ENCODE results near the gene ITGBL1.

Gene ITGBL1

GRCh38 chr13:101661839-101662238 is 209.4 kb downstream of the ITGBL1 start:
- CTCF ChIA-PET, result no interaction called here
- H3K4me3 Mint-ChIP-seq, result no peak overlapping the region
- no peak overlapping the region for H3K27ac Mint-ChIP-seq
- DNase-seq, result no peak
- no peaks in the 10 kb centered on the region for H3K4me1 Mint-ChIP-seq
- H3K36me3 Mint-ChIP-seq, result no peaks in the 10 kb centered on the region
- no peaks in the 10 kb centered on the region for H3K9me3 Mint-ChIP-seq
- H3K27me3 Mint-ChIP-seq, result no peaks in the 10 kb centered on the region

- Mint-ChIP-seq H3K4me3 (no peak overlapping the region), H3K27me3 (no peaks in the 10 kb centered on the region), H3K27ac (no peak overlapping the region), H3K36me3 (no peaks in the 10 kb centered on the region), H3K9me3 (no peaks in the 10 kb centered on the region), H3K4me1 (no peaks in the 10 kb centered on the region)
- DNase-seq, result no peak
- CTCF ChIA-PET, result no interaction called here
These were observed 221.1 kb downstream of the ITGBL1 start for GRCh38 chr13:101673360-101674105.

- CTCF ChIA-PET, result no interaction called here
- H3K36me3 Mint-ChIP-seq, result no peaks in the 10 kb centered on the region
- H3K27me3 Mint-ChIP-seq, result peaks cover 3% of the 10 kb centered on the region
- no peaks in the 10 kb centered on the region for H3K9me3 Mint-ChIP-seq
- no peak overlapping the region for H3K27ac Mint-ChIP-seq
- no peak overlapping the region for H3K4me3 Mint-ChIP-seq
- DNase-seq, result no peak
- no peaks in the 10 kb centered on the region for H3K4me1 Mint-ChIP-seq
These were observed 229.4 kb downstream of the ITGBL1 start for GRCh38 chr13:101681834-101682233.

- no peaks in the 10 kb centered on the region for H3K4me1 Mint-ChIP-seq
- H3K27ac Mint-ChIP-seq, result no peak overlapping the region
- CTCF ChIA-PET, result no interaction called here
- H3K9me3 Mint-ChIP-seq, result no peaks in the 10 kb centered on the region
- no peaks in the 10 kb centered on the region for H3K36me3 Mint-ChIP-seq
- H3K4me3 Mint-ChIP-seq, result no peak overlapping the region
- DNase-seq, result no peak
- peaks cover 3% of the 10 kb centered on the region for H3K27me3 Mint-ChIP-seq
These were observed 233.5 kb downstream of the ITGBL1 start for GRCh38 chr13:101686003-101686402.

GRCh38 chr13:101690871-101691270 is 238.4 kb downstream of the ITGBL1 start:
- Mint-ChIP-seq H3K27ac (no peak overlapping the region), H3K9me3 (no peaks in the 10 kb centered on the region), H3K36me3 (no peaks in the 10 kb centered on the region), H3K4me1 (no peaks in the 10 kb centered on the region), H3K4me3 (no peak overlapping the region), H3K27me3 (no peaks in the 10 kb centered on the region)
- CTCF ChIA-PET, result no interaction called here
- no peak for DNase-seq

- no peak for DNase-seq
- Mint-ChIP-seq H3K36me3 (no peaks in the 10 kb centered on the region), H3K27ac (no peak overlapping the region), H3K9me3 (no peaks in the 10 kb centered on the region), H3K27me3 (no peaks in the 10 kb centered on the region), H3K4me1 (no peaks in the 10 kb centered on the region), H3K4me3 (no peak overlapping the region)
- CTCF ChIA-PET, result no interaction called here
These were observed 238.9 kb downstream of the ITGBL1 start for GRCh38 chr13:101691341-101691860.

- Mint-ChIP-seq H3K4me1 (no peaks in the 10 kb centered on the region), H3K27me3 (no peaks in the 10 kb centered on the region), H3K36me3 (no peaks in the 10 kb centered on the region), H3K4me3 (no peak overlapping the region), H3K27ac (no peak overlapping the region), H3K9me3 (no peaks in the 10 kb centered on the region)
- CTCF ChIA-PET, result no interaction called here
- no peak for DNase-seq
These were observed 243.5 kb downstream of the ITGBL1 start for GRCh38 chr13:101695870-101696516.

- Mint-ChIP-seq H3K4me3 (no peak overlapping the region), H3K36me3 (no peaks in the 10 kb centered on the region), H3K4me1 (no peaks in the 10 kb centered on the region), H3K9me3 (no peaks in the 10 kb centered on the region), H3K27me3 (no peaks in the 10 kb centered on the region), H3K27ac (no peak overlapping the region)
- CTCF ChIA-PET, result no interaction called here
- DNase-seq, result no peak
These were observed 245.3 kb downstream of the ITGBL1 start for GRCh38 chr13:101697745-101698144.

- Mint-ChIP-seq H3K9me3 (no peaks in the 10 kb centered on the region), H3K36me3 (no peaks in the 10 kb centered on the region), H3K27ac (no peak overlapping the region), H3K27me3 (no peaks in the 10 kb centered on the region), H3K4me3 (no peak overlapping the region), H3K4me1 (no peaks in the 10 kb centered on the region)
- CTCF ChIA-PET, result no interaction called here
- DNase-seq, result no peak
These were observed 245.9 kb downstream of the ITGBL1 start for GRCh38 chr13:101698400-101698799.

GRCh38 chr13:101700598-101700997 is 248.1 kb downstream of the ITGBL1 start:
- Mint-ChIP-seq H3K27me3 (no peaks in the 10 kb centered on the region), H3K4me3 (no peak overlapping the region), H3K4me1 (no peaks in the 10 kb centered on the region), H3K27ac (no peak overlapping the region), H3K9me3 (no peaks in the 10 kb centered on the region), H3K36me3 (no peaks in the 10 kb centered on the region)
- CTCF ChIA-PET, result no interaction called here
- no peak for DNase-seq

GRCh38 chr13:101703081-101703480 is 250.6 kb downstream of the ITGBL1 start:
- Mint-ChIP-seq H3K27ac (no peak overlapping the region), H3K4me1 (peaks cover 5% of the 10 kb centered on the region), H3K27me3 (no peaks in the 10 kb centered on the region), H3K36me3 (no peaks in the 10 kb centered on the region), H3K9me3 (no peaks in the 10 kb centered on the region), H3K4me3 (no peak overlapping the region)
- no peak for DNase-seq
- CTCF ChIA-PET, result interaction anchor here (0.7 kb wide), 1 partner anchor 16 kb away, joined by 3 read pairs; no protein-coding TSS in a partner anchor

- Mint-ChIP-seq H3K9me3 (no peaks in the 10 kb centered on the region), H3K4me3 (no peak overlapping the region), H3K36me3 (no peaks in the 10 kb centered on the region), H3K4me1 (peaks cover 5% of the 10 kb centered on the region), H3K27ac (no peak overlapping the region), H3K27me3 (no peaks in the 10 kb centered on the region)
- CTCF ChIA-PET, result no interaction called here
- no peak for DNase-seq
These were observed 251.4 kb downstream of the ITGBL1 start for GRCh38 chr13:101703838-101704237.

- H3K27ac Mint-ChIP-seq, result no peak overlapping the region
- H3K4me3 Mint-ChIP-seq, result no peak overlapping the region
These were observed 254.2 kb downstream of the ITGBL1 start for GRCh38 chr13:101706651-101707050.

GRCh38 chr13:101707659-101708058 is 255.2 kb downstream of the ITGBL1 start:
- no peak for DNase-seq
- Mint-ChIP-seq H3K36me3 (no peaks in the 10 kb centered on the region), H3K27ac (no peak overlapping the region), H3K4me3 (no peak overlapping the region), H3K4me1 (peaks cover 5% of the 10 kb centered on the region), H3K27me3 (no peaks in the 10 kb centered on the region), H3K9me3 (no peaks in the 10 kb centered on the region)
- CTCF ChIA-PET, result no interaction called here

More at GRCh38 chr13:101706651-101707050, 254.2 kb downstream of the ITGBL1 start:
- Mint-ChIP-seq H3K9me3 (no peaks in the 10 kb centered on the region), H3K4me1 (peaks cover 5% of the 10 kb centered on the region), H3K36me3 (no peaks in the 10 kb centered on the region), H3K27me3 (no peaks in the 10 kb centered on the region)
- CTCF ChIA-PET, result interaction anchor here (0.8 kb wide), 1 partner anchor 344 kb away, joined by 3 read pairs; no protein-coding TSS in a partner anchor
- DNase-seq, result peak; percentile 25

- peaks cover 5% of the 10 kb centered on the region for H3K4me1 Mint-ChIP-seq
- CTCF ChIA-PET, result no interaction called here
- H3K27me3 Mint-ChIP-seq, result no peaks in the 10 kb centered on the region
- no peak overlapping the region for H3K27ac Mint-ChIP-seq
- no peaks in the 10 kb centered on the region for H3K36me3 Mint-ChIP-seq
- no peak overlapping the region for H3K4me3 Mint-ChIP-seq
- no peaks in the 10 kb centered on the region for H3K9me3 Mint-ChIP-seq
- DNase-seq, result no peak
These were observed 255.6 kb downstream of the ITGBL1 start for GRCh38 chr13:101708115-101708514.
